Measurements from ENCODE around the gene HDLBP.
A peak's percentile ranks its signal among the peaks of the same experiment; 100 is the strongest.

Gene HDLBP

GRCh38 chr2:241189093-241189855 is 126.2 kb downstream of the HDLBP start:
- no peak for DNase-seq

DNA sequence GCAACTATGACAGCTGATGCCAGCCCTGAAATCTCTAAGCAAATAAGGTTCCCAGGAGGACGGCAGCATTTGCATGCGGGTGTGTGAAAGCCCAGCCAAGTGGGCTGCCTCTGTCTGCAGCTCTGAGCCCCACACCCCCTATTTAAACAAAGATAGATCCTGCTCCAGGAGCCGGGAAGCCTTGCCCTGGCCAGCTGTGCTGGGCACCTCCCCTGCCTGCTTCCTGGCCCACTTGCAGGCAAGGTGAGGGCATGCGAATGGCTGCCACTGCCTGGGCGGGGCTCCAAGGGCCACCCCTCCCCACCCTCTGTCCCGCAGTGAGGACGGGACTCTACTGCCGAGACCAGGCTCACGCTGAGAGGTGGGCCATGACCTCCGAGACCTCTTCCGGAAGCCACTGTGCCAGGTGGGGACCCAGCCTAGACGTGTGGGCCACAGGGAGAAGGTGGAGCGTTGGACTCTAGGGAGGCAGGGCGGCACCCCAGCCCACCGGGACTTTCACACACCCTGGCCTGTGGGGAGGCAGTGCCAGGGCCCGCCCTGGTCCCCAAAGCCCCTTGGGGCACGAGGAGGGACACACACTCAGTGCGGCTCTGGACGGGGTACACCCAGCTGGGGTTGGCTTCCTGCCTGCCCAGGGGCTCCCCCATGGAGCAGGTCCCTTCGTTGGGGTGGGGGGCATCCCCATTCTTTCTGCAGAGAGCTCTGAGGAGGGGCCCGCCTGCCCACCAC is 126.9 kb downstream of the HDLBP start, which contains the start of gene ANO7:
Gene ANO7, plus strand, starts transcription at position 317 of the 732 bp plus-strand sequence. CDS start 1,387 bp downstream, outside the sequence.
- DNase-seq: peak; percentile 27

DNA sequence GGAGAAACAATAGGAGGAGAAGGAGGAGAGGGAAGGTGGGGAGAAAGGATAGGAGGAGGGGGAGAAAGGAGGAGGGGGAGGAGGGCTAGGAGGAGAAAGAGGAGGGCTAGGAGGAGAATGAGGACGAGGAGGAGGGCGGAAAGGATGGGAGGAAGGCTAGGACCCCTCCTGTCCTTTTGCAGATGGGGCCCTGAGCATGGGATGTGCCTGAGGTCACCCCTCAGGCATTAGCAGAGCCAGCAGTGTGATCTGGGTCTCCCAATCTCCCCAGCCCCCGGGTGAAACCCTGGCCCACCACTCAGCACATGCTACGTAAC is 127.6 kb downstream of the HDLBP start:
- DNase-seq: no peak

- DNase-seq: no peak
These were observed 128.2 kb downstream of the HDLBP start for GRCh38 chr2:241187101-241187917.

DNA sequence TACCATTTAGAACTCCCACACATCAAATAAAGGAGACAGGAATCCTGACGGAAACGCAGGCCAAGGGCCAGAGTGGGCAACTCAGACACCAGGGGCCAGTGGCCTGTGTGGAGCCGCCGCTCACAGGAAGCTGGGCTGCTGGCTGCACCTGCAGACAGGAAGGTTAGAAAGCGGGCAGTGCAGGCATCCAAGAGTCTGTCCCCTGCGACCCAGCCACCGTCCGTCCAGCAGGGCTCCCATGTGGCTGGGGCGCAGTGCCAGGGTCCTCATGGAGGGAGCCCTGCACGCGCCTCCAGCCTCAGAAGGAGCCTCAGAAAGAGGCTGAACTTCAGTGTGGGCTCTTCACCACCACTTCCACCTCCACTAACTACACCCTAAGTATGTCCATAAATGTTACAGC is 129.5 kb downstream of the HDLBP start:
- no peak for DNase-seq

DNA sequence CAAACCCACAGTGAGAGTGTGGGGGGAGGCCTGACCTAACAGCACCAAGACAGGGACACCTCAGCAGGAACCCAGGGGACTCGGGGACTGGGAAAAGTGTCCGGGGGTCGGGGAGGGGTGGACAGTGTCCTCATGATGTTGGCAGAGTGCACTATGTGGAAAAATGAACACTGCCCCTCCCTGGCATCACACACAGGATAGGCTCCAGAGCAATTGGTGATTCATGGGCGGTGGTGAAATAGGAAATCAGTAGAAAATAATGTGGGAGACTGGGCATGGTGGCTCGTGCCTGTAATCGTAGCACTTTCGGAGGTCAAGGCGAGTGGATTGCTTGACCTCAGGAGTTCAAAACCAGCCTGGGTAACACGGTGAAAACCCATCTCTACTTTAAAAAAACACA is 130.6 kb downstream of the HDLBP start:
- DNase-seq: no peak

GRCh38 chr2:241183221-241183620 is 132.3 kb downstream of the HDLBP start:
- no peak for DNase-seq

GRCh38 chr2:241182531-241183133 is 132.8 kb downstream of the HDLBP start:
- DNase-seq: no peak

GRCh38 chr2:241182126-241182525 is 133.3 kb downstream of the HDLBP start:
- no peak for DNase-seq

GRCh38 chr2:241180495-241180894 is 135.0 kb downstream of the HDLBP start:
- DNase-seq: no peak

GRCh38 chr2:241179899-241180298 is 135.6 kb downstream of the HDLBP start:
- DNase-seq: no peak

DNA sequence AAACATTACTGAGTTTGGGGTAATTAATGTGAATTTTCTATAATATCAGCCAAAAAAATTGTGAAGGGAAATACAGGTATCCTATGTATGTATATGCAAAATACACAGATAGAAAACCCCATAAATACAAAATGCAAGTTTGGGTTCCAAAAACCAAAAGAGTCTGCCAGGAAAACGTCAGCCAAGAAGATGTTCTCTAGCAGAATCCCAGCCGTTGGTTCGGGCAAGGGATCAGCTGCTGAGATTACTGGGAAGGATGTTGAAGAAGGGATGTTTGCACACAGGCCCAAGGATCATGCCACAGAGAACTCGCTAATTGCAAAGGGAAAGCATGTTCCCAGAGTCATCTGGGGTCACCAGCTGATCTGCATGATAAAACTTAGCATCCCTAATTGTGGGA is 136.5 kb downstream of the HDLBP start:
- no peak for DNase-seq

DNA sequence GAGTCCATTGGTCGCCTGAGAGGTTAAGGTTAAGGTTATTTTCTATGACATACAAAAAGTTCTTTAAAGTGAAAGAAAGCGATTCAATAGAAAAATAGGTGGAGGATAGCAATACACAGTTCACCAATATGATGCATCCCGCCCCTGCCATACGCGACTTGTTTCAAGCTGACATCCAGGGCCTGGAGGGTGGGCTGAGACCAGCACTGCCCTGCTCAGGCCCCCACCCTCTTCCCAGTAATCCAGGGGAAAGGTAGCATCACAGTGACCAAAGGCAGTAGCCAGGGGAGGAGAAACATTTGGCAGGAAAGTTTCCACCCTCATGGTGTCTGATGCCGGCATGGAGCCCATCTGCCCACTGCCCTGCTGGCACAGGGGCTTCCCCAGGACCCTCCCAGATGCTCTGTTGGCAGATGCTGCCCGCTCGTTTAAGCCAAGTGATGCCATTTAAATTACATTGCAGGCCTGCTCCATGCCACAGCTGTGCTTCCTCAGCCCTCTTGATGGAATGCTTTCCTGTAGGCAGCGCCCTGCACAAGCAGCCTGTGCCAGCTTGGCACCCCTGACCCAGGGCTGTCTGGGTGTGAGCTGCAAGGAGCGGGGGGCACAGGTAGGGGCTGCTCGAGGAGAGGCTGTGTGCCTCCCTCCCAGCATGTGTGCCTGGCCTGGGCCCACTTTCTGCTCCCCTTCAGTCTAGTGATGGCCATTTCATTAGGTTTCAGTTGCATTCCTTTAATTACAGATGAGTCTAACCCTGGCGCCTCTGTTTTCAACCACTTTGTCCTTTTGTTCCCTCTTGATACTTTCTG is 137.7 kb downstream of the HDLBP start:
- no peak for DNase-seq
